ENCODE measurements around the gene PTPRD. TPM values are rescaled to one million over a fixed set of nuclear protein-coding genes. Genes with fewer than 3 reads are reported as not detected.

The PTPRD gene
- total and polyA plus RNA-seq, 9 of the 15 experiments (the other 6 are each of a cell fraction or from before 2014, with no cell fraction given), result 0.11 TPM; not detected in 8

DNA sequence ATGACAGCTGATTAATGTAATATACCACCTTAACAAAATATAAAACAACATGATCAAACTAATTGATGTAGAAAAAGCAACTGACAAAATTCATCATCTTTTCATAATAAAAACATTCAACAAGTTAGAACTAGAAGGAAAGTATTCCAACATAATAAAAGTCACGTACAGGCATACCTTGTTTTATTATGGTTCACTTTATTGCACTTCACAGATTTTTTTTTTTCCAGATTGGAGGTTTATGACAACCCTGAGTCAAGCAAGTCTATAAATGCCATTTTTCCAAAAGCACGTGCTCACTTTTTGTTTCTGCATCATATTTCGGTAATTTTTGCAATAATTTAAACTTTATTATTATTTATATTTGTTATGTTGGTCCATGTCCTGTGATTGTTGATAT lies 1120.3 kb downstream of the PTPRD start (continued):
- TF ChIP-seq SRSF1 (IDR thresholded peaks at IDR 0.05; ENCODE audit: low read depth, low read length) (no peak), KLF1 (tag; IDR thresholded peaks at IDR 0.05) (no peak), SPI1 (IDR thresholded peaks at IDR 0.05; ENCODE audit: borderline replicate concordance, low read depth, low read length) (no peak), NONO (IDR thresholded peaks at IDR 0.05; ENCODE audit: low read depth in 2 of 2, low read length in 1 of 2) (no peak)
- TF ChIP-seq, protein P1, sequence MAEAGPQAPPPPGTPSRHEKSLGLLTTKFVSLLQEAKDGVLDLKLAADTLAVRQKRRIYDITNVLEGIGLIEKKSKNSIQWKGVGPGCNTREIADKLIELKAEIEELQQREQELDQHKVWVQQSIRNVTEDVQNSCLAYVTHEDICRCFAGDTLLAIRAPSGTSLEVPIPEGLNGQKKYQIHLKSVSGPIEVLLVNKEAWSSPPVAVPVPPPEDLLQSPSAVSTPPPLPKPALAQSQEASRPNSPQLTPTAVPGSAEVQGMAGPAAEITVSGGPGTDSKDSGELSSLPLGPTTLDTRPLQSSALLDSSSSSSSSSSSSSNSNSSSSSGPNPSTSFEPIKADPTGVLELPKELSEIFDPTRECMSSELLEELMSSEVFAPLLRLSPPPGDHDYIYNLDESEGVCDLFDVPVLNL (CRISPR knock-in tag; IDR thresholded peaks at IDR 0.05; ENCODE audit: low read depth), result no peak

- Histone ChIP-seq H3K4me2 (ENCODE audit: insufficient read depth, low read length) (no peak overlapping the region), H3K36me3 (ENCODE audit: control insufficient read depth, insufficient read depth, low read length) (no peaks in the 10 kb centered on the region), H3K9me1 (ENCODE audit: control insufficient read depth, insufficient read depth, low read length) (no peaks in the 10 kb centered on the region), H3K4me1 (replicated peaks in 1 of 2; ENCODE audit: control insufficient read depth in 2 of 2, insufficient read depth in 2 of 2, low read length in 2 of 2) (no peaks in the 10 kb centered on the region), H3K9ac (ENCODE audit: insufficient read depth in 1 of 2, low read depth in 2 of 2, low read length in 2 of 2) (no peak overlapping the region), H3K27ac (ENCODE audit: extremely low read depth, low read depth, low read length) (no peak overlapping the region), H2AFZ (ENCODE audit: low read depth, low read length) (no peak overlapping the region), H4K20me1 (replicated peaks; ENCODE audit: control insufficient read depth, insufficient read depth, low read length) (no peaks in the 10 kb centered on the region), H3K27me3 (ENCODE audit: control insufficient read depth in 2 of 2, insufficient read depth in 2 of 2, low read length in 2 of 2) (no peaks in the 10 kb centered on the region), H3K79me2 (ENCODE audit: control insufficient read depth, insufficient read depth, low read length) (no peaks in the 10 kb centered on the region), H3K4me3 (no peak overlapping the region), H3K9me3 (replicated peaks; ENCODE audit: control insufficient read depth, insufficient read depth, low read depth, low read length) (no peaks in the 10 kb centered on the region)
- TF ChIP-seq TFE3 (CRISPR knock-in tag; IDR thresholded peaks at IDR 0.05), result no peak
- TF ChIP-seq ZNF551 (CRISPR knock-in tag; IDR thresholded peaks at IDR 0.05), result no peak
- BruUV-seq (replicated peaks), result no TSS peak
- FAIRE-seq (no peak), ATAC-seq (no peak), DNase-seq (ENCODE audit: extremely low read depth in 1 of 4, low spot score in 3 of 4) (no peak)
- intact Hi-C loops (cut with micrococcal nuclease), result no loop called here
- ChIA-PET POLR2A (no interaction called here), CTCF (ENCODE audit: low intra/inter-chr PET ratio) (no interaction called here)
- in situ Hi-C loops (cut with MboI), result no loop called here
- WGBS (ENCODE audit: insufficient coverage, low coverage, missing lambda C conversion rate), result 2% methylated on average over 3 of the region's 3 CpGs
Measured at GRCh38 chr9:9489183-9489582, 1123.6 kb downstream of the PTPRD start.
